ENCODE measurements around the gene RPS19BP1.

RPS19BP1 gene

DNA sequence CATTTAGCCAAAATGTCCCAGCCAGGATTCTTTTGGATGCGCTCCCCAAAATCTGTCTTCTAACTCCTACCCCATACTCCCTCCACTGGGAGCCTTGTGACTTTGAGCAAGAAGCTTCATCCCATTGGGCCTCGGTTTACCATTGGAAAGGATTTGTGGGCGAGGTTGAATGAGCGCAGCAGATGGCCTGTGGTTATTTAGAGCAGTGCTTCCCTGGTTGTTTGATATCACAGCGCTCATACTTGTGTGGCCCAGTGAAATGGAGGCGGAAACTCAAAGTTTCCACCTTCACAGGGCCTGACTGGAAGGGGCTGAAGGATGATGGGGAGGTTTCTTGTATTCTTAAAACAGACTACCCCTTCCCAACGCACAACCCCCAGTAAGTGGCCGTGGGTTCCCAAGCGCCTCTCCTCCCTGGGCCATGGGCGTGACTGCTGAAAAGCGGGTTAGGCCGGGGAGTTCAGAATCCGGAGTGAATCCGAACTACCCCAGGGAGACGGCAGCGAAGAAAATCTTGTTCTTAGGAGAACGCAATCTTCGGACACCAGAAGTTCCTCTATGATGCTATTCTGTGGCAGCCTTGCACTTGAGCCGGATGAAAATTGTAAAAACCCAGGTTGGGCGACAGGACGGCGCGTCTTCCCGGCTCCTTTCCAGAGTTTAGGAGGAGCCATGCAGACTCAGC lies 13.4 kb downstream of the RPS19BP1 start:
- peaks cover 11% of the 10 kb centered on the region; the same call in 1 of the 2 replicates for H4K20me1 ChIP-seq (ENCODE audit: low read depth, low read length)
- peak overlapping the region; percentile 68 for H3K4me2 ChIP-seq (ENCODE audit: low read depth, low read length, poor library complexity, severe bottlenecking)
- H3K9ac ChIP-seq (ENCODE audit: low read length) = peak overlapping the region; percentile 99
- H3K79me2 ChIP-seq (ENCODE audit: insufficient read depth, low read length) = peaks cover 46% of the 10 kb centered on the region
- no peaks in the 10 kb centered on the region for H3K27me3 ChIP-seq (ENCODE audit: low read length)
- peaks cover 58% of the 10 kb centered on the region for H3F3A ChIP-seq (ENCODE audit: insufficient read depth)
- peak overlapping the region; percentile 87 for H3K4me3 ChIP-seq (ENCODE audit: insufficient read depth, low read length, poor library complexity, severe bottlenecking)
- H3K27ac ChIP-seq (ENCODE audit: low read depth, low read length) = peak overlapping the region; percentile 90
- no peaks in the 10 kb centered on the region for H3K9me2 ChIP-seq (replicated peaks; ENCODE audit: insufficient read depth, low read length)
- H3K9me3 ChIP-seq (ENCODE audit: insufficient read depth, low read length) = no peaks in the 10 kb centered on the region
- H3K36me3 ChIP-seq (ENCODE audit: low read length) = peaks cover 28% of the 10 kb centered on the region
- no peak overlapping the region for H2AFZ ChIP-seq (ENCODE audit: low read depth, low read length, severe bottlenecking)
- TF ChIP-seq EZH2phosphoT487 (conservative IDR thresholded peaks at IDR 0.05; ENCODE audit: low read length) = no peak
- TF ChIP-seq, protein P1, sequence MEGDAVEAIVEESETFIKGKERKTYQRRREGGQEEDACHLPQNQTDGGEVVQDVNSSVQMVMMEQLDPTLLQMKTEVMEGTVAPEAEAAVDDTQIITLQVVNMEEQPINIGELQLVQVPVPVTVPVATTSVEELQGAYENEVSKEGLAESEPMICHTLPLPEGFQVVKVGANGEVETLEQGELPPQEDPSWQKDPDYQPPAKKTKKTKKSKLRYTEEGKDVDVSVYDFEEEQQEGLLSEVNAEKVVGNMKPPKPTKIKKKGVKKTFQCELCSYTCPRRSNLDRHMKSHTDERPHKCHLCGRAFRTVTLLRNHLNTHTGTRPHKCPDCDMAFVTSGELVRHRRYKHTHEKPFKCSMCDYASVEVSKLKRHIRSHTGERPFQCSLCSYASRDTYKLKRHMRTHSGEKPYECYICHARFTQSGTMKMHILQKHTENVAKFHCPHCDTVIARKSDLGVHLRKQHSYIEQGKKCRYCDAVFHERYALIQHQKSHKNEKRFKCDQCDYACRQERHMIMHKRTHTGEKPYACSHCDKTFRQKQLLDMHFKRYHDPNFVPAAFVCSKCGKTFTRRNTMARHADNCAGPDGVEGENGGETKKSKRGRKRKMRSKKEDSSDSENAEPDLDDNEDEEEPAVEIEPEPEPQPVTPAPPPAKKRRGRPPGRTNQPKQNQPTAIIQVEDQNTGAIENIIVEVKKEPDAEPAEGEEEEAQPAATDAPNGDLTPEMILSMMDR (IDR thresholded peaks at IDR 0.05; ENCODE audit: insufficient read depth, low read length, poor library complexity, severe bottlenecking) = no peak

DNA sequence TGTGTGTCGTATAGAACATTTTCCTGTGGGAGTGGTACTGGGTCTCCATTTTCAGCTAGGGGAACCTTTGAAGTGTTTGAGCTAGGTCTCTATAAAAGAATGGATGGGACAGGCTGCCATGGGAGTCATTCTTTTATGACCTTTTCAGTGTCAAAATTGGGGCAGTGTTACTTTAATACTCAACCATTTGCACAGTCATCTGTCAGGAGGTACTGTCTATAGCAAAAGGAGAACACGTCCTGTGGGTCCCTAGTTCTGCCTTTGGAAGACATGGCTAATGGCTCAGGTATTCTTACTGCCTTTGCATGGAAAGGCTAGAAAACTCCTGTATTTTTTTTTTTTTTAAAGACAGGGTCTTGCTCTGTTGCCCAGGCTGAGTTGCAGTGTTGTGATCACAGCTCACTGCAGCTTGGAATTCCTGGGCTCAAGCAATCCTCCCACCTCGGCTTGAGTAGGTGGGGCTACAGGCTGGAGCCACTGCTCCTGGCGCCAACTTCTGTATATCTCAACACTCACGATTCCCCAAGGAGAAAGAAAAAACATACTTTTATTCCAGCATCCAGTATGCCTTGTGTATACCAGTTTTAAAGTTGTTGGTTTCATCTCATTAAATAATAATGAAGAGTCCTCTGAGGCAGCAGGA lies 14.3 kb downstream of the RPS19BP1 start:
- no peaks in the 10 kb centered on the region for H3K9me2 ChIP-seq (replicated peaks; ENCODE audit: insufficient read depth, low read length)
- peaks cover 11% of the 10 kb centered on the region; the same call in 1 of the 2 replicates for H4K20me1 ChIP-seq (ENCODE audit: low read depth, low read length)
- peak overlapping the region; percentile 68 for H3K4me2 ChIP-seq (ENCODE audit: low read depth, low read length, poor library complexity, severe bottlenecking)
- peaks cover 31% of the 10 kb centered on the region for H3K36me3 ChIP-seq (ENCODE audit: low read length)
- H3K27ac ChIP-seq (ENCODE audit: low read depth, low read length) = peak overlapping the region; percentile 90; the same call in 1 of the 2 replicates
- H3K27me3 ChIP-seq (ENCODE audit: low read length) = no peaks in the 10 kb centered on the region
- H3K79me2 ChIP-seq (ENCODE audit: insufficient read depth, low read length) = peaks cover 51% of the 10 kb centered on the region
- no peak overlapping the region for H2AFZ ChIP-seq (ENCODE audit: low read depth, low read length, severe bottlenecking)
- no peaks in the 10 kb centered on the region for H3K9me3 ChIP-seq (ENCODE audit: insufficient read depth, low read length)
- peaks cover 52% of the 10 kb centered on the region for H3F3A ChIP-seq (ENCODE audit: insufficient read depth)
- H3K4me3 ChIP-seq (ENCODE audit: insufficient read depth, low read length, poor library complexity, severe bottlenecking) = no peak overlapping the region
- TF ChIP-seq, protein P1 (IDR thresholded peaks at IDR 0.05; ENCODE audit: insufficient read depth, low read length, poor library complexity, severe bottlenecking) = no peak
- TF ChIP-seq EZH2phosphoT487 (conservative IDR thresholded peaks at IDR 0.05; ENCODE audit: low read length) = no peak
- H3K9ac ChIP-seq (ENCODE audit: low read length) = peak overlapping the region; percentile 99

DNA sequence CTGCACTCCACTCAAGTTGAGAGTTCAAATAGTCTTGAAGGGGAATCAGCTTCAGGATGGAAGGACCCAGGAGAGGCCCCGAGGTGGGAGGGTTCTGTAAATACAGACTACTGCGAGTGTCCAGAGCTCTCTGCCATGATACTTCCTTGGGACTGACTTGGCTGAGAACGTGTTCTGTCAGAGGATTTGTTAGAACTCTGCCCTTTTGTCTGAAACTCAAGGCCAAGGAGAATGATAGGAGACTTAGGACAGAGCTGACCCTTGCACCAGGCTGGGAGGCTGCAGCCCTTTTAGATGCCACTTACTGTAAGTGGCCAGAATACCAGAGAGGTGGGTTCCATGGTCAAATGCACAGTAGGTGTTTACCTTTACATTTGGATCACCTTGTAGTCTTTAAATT lies 15.1 kb downstream of the RPS19BP1 start:
- Histone ChIP-seq H2AFZ (ENCODE audit: low read depth, low read length, severe bottlenecking) (no peak overlapping the region), H3K36me3 (ENCODE audit: low read length) (peaks cover 25% of the 10 kb centered on the region), H3K4me3 (ENCODE audit: insufficient read depth, low read length, poor library complexity, severe bottlenecking) (no peak overlapping the region), H3K9me3 (ENCODE audit: insufficient read depth, low read length) (no peaks in the 10 kb centered on the region), H3K4me2 (ENCODE audit: low read depth, low read length, poor library complexity, severe bottlenecking) (no peak overlapping the region), H3K9me2 (replicated peaks; ENCODE audit: insufficient read depth, low read length) (no peaks in the 10 kb centered on the region), H3F3A (ENCODE audit: insufficient read depth) (peaks cover 44% of the 10 kb centered on the region), H3K27ac (ENCODE audit: low read depth, low read length) (no peak overlapping the region), H4K20me1 (ENCODE audit: low read depth, low read length) (peaks cover 11% of the 10 kb centered on the region; the same call in 1 of the 2 replicates), H3K27me3 (ENCODE audit: low read length) (no peaks in the 10 kb centered on the region), H3K79me2 (ENCODE audit: insufficient read depth, low read length) (peaks cover 47% of the 10 kb centered on the region), H3K9ac (ENCODE audit: low read length) (no peak overlapping the region)
- TF ChIP-seq, protein P1 (IDR thresholded peaks at IDR 0.05; ENCODE audit: insufficient read depth, low read length, poor library complexity, severe bottlenecking) = no peak
- no peak for TF ChIP-seq EZH2phosphoT487 (conservative IDR thresholded peaks at IDR 0.05; ENCODE audit: low read length)
